IPS-15b (cell line): ENCODE measurements around the gene C1orf35.

ENCODE experiments used
- H3K27me3 ChIP-seq: one replicate; pipeline ENCODE4 v1.6.1; 2013; ENCODE audit warnings: low read length; ENCODE audit not compliant: control insufficient read depth, insufficient read depth
- H3K36me3 ChIP-seq: one replicate; pipeline ENCODE4 v1.6.1; 2013; ENCODE audit warnings: low read length; ENCODE audit not compliant: control insufficient read depth, insufficient read depth
- H3K4me1 ChIP-seq: one replicate; pipeline ENCODE4 v1.6.1; 2013; ENCODE audit warnings: mild to moderate bottlenecking, low read length; ENCODE audit not compliant: control insufficient read depth, insufficient read depth
- H3K4me3 ChIP-seq: one replicate; pipeline ENCODE4 v1.5.1; 2013; ENCODE audit warnings: low read depth, low read length
- H3K9ac ChIP-seq: one replicate; pipeline ENCODE4 v1.6.1; 2013; ENCODE audit warnings: low read depth, mild to moderate bottlenecking, low read length
- H3K9me3 ChIP-seq: one replicate; pipeline ENCODE4 v1.6.1; 2013; ENCODE audit warnings: mild to moderate bottlenecking, low read length; ENCODE audit not compliant: control insufficient read depth, insufficient read depth

Gene C1orf35

GRCh38 chr1:228079013-228079412 is 24.1 kb downstream of the C1orf35 start:
- no peak overlapping the region for H3K9ac ChIP-seq

GRCh38 chr1:228077565-228078330 is 25.4 kb downstream of the C1orf35 start:
- Histone ChIP-seq H3K4me1 (no peaks in the 10 kb centered on the region), H3K4me3 (no peak overlapping the region), H3K27me3 (peaks cover 38% of the 10 kb centered on the region), H3K9ac (no peak overlapping the region), H3K9me3 (no peaks in the 10 kb centered on the region), H3K36me3 (no peaks in the 10 kb centered on the region)

More at GRCh38 chr1:228079013-228079412, 24.1 kb downstream of the C1orf35 start:
- Histone ChIP-seq H3K27me3 (peaks cover 31% of the 10 kb centered on the region), H3K4me3 (no peak overlapping the region), H3K4me1 (no peaks in the 10 kb centered on the region), H3K36me3 (no peaks in the 10 kb centered on the region), H3K9me3 (no peaks in the 10 kb centered on the region)

GRCh38 chr1:228076796-228077430 is 26.2 kb downstream of the C1orf35 start:
- Histone ChIP-seq H3K9me3 (no peaks in the 10 kb centered on the region), H3K9ac (no peak overlapping the region), H3K4me1 (no peaks in the 10 kb centered on the region), H3K36me3 (no peaks in the 10 kb centered on the region), H3K4me3 (no peak overlapping the region), H3K27me3 (peaks cover 47% of the 10 kb centered on the region)

GRCh38 chr1:228075801-228076271 is 27.3 kb downstream of the C1orf35 start:
- no peaks in the 10 kb centered on the region for H3K36me3 ChIP-seq
- H3K9me3 ChIP-seq = no peaks in the 10 kb centered on the region
- no peak overlapping the region for H3K9ac ChIP-seq
- H3K27me3 ChIP-seq = peaks cover 57% of the 10 kb centered on the region
- H3K4me1 ChIP-seq = no peaks in the 10 kb centered on the region
- H3K4me3 ChIP-seq = no peak overlapping the region

GRCh38 chr1:228074954-228075730 is 28.0 kb downstream of the C1orf35 start:
- no peak overlapping the region for H3K4me3 ChIP-seq
- no peaks in the 10 kb centered on the region for H3K36me3 ChIP-seq
- H3K9ac ChIP-seq = no peak overlapping the region
- no peaks in the 10 kb centered on the region for H3K4me1 ChIP-seq
- peaks cover 64% of the 10 kb centered on the region for H3K27me3 ChIP-seq
- H3K9me3 ChIP-seq = no peaks in the 10 kb centered on the region

- H3K4me3 ChIP-seq = no peak overlapping the region
Observed at GRCh38 chr1:228073857-228074545, 29.1 kb downstream of the C1orf35 start.

GRCh38 chr1:228073061-228073856 is 29.9 kb downstream of the C1orf35 start:
- Histone ChIP-seq H3K4me3 (no peak overlapping the region), H3K36me3 (no peaks in the 10 kb centered on the region), H3K27me3 (peaks cover 78% of the 10 kb centered on the region), H3K9me3 (no peaks in the 10 kb centered on the region), H3K4me1 (no peaks in the 10 kb centered on the region), H3K9ac (no peak overlapping the region)

More at GRCh38 chr1:228073857-228074545, 29.1 kb downstream of the C1orf35 start:
- H3K27me3 ChIP-seq = peaks cover 71% of the 10 kb centered on the region
- H3K36me3 ChIP-seq = no peaks in the 10 kb centered on the region
- H3K9ac ChIP-seq = no peak overlapping the region
- no peaks in the 10 kb centered on the region for H3K4me1 ChIP-seq
- H3K9me3 ChIP-seq = no peaks in the 10 kb centered on the region

GRCh38 chr1:228072658-228073043 is 30.5 kb downstream of the C1orf35 start:
- Histone ChIP-seq H3K4me1 (no peaks in the 10 kb centered on the region), H3K27me3 (peaks cover 80% of the 10 kb centered on the region), H3K36me3 (no peaks in the 10 kb centered on the region)

GRCh38 chr1:228071839-228072657 is 31.1 kb downstream of the C1orf35 start:
- H3K4me1 ChIP-seq = no peaks in the 10 kb centered on the region

More at GRCh38 chr1:228072658-228073043, 30.5 kb downstream of the C1orf35 start:
- Histone ChIP-seq H3K9ac (no peak overlapping the region), H3K9me3 (no peaks in the 10 kb centered on the region), H3K4me3 (no peak overlapping the region)

GRCh38 chr1:228070851-228071250 is 32.3 kb downstream of the C1orf35 start:
- no peaks in the 10 kb centered on the region for H3K4me1 ChIP-seq
- H3K9ac ChIP-seq = no peak overlapping the region
- H3K27me3 ChIP-seq = peaks cover 83% of the 10 kb centered on the region
- H3K4me3 ChIP-seq = no peak overlapping the region
- H3K9me3 ChIP-seq = no peaks in the 10 kb centered on the region
- no peaks in the 10 kb centered on the region for H3K36me3 ChIP-seq

More at GRCh38 chr1:228071839-228072657, 31.1 kb downstream of the C1orf35 start:
- H3K9me3 ChIP-seq = no peaks in the 10 kb centered on the region
- H3K36me3 ChIP-seq = no peaks in the 10 kb centered on the region
- peaks cover 80% of the 10 kb centered on the region for H3K27me3 ChIP-seq
- H3K4me3 ChIP-seq = no peak overlapping the region
- H3K9ac ChIP-seq = no peak overlapping the region
